Kidney (tissue), 14 donors: ENCODE measurements around the gene TMX3. TPM values are rescaled to one million over a fixed set of nuclear protein-coding genes. Genes with fewer than 3 reads are reported as not detected.

Experiments used
- DNase-seq, 5 donors: peaks; one replicate each; pipeline ENCODE4 v3.0.0-alpha.2; 2013 to 2020
- FAIRE-seq: peaks from 2 replicates; lab custom pipeline; 2012; peaks lifted over from hg19 to GRCh38; lab: Jason Lieb, UNC
- H3K27ac ChIP-seq, 2 donors: one replicate each; pipeline ENCODE4 v1.7.0; 2013; ENCODE audit warnings: low read depth in 2 of 2, low read length in 2 of 2, inconsistent platforms in 1 of 2
- H3K27me3 ChIP-seq: one replicate; pipeline ENCODE4 v1.7.1; 2013; ENCODE audit warnings: low read length, inconsistent platforms; ENCODE audit not compliant: control insufficient read depth, insufficient read depth
- H3K36me3 ChIP-seq, 3 donors: one replicate each; pipeline versions ENCODE4 v1.7.0 to v1.7.1; 2013; ENCODE audit warnings: low read length in 3 of 3, control low read depth in 1 of 3, inconsistent platforms in 1 of 3; ENCODE audit not compliant: insufficient read depth in 3 of 3, control insufficient read depth in 2 of 3
- H3K4me1 ChIP-seq, 3 donors: one replicate each; pipeline versions ENCODE4 v1.7.0 to v1.7.1; 2013; ENCODE audit warnings: low read length in 3 of 3, inconsistent platforms in 1 of 3, low read depth in 1 of 3; ENCODE audit not compliant: control insufficient read depth in 2 of 3, insufficient read depth in 2 of 3
- H3K4me3 ChIP-seq, 3 donors: one replicate each; pipeline versions ENCODE4 v1.7.0 to v1.8.1; 2013; ENCODE audit warnings: low read length in 3 of 3, control low read depth in 1 of 3, inconsistent platforms in 1 of 3
- H3K9ac ChIP-seq, 3 donors: one replicate each; pipeline versions ENCODE4 v1.7.0 to v1.7.1; 2013; ENCODE audit warnings: low read length in 3 of 3, control low read depth in 1 of 3, inconsistent platforms in 1 of 3
- H3K9me3 ChIP-seq, 3 donors: one replicate each; pipeline versions ENCODE4 v1.7.0 to v1.7.1; 2013; ENCODE audit warnings: low read length in 3 of 3, control low read depth in 1 of 3, inconsistent platforms in 1 of 3; ENCODE audit not compliant: control insufficient read depth in 2 of 3, insufficient read depth in 1 of 3
- intact Hi-C: fragments of 100-400 bp; cut with DNase I; formaldehyde crosslinking; loops from one replicate; pipeline ENCODE4 v1.11.1; 2022
- polyA plus RNA-seq: library from polyadenylated mRNA; stranded (reverse); fragments of 350-450 nt; fragmentation: Illumina TruSeq; extraction: RNeasy Lipid Tissue Mini Kit (QIAGEN cat#74804); gene quantifications from one replicate; pipeline ENCODE4 v1.2.3, GENCODE V29; 2014; ENCODE audit warnings: low read depth, low replicate concordance; ENCODE audit not compliant: insufficient read depth
- total RNA-seq: library from RNA; stranded (reverse); fragmentation: NEBNext Ultra II Directional; extraction: Animal tissue kit (Norgen Biotek cat#: 25700); gene quantifications from one replicate; pipeline ENCODE4 v1.2.1, GENCODE V29; 2021
- TF ChIP-seq, protein P1 (sequence below): IDR thresholded peaks from 3 replicates; pipeline ENCODE4 v1.5.1; 2012; ENCODE audit warnings: mild to moderate bottlenecking, moderate library complexity, borderline replicate concordance; ENCODE audit not compliant: insufficient read depth; ENCODE audit errors: extremely low read depth
- donor health status: control.
- donor health status: control.
- donor health status: control.
- donor health status: control.
- donor health status: control.
- donor health status: DM: yes; HTN: yes; CAD: no.
- donor health status: Normal renal cell carcinoma (clear cell type).

The TMX3 gene
- total and polyA plus RNA-seq, 2 donors from 2014 or later, result 14.4 to 52.7 TPM

DNA sequence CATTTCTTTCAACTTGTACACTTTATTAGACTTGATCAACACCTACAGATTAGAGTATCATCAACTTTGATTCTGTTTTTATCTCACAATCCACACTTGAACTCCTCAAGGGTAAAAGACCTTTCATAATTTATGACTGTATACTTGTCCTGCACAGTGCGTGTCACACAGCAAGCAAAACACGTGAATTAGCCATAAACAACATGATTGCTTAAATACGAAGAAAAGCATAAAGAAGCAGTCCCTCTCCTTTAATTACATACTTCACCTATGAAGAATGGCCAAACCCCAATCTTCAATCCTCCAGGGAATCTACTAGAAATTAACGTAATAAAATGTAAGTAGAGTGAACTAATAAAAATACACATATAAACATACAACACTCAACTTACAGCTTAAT lies 13.6 kb downstream of the TMX3 start:
- intact Hi-C loops, result no loop called here
- no peak overlapping the region for H3K4me3 ChIP-seq
- no peak for DNase-seq
- no peak overlapping the region for H3K27ac ChIP-seq
- no peaks in the 10 kb centered on the region for H3K27me3 ChIP-seq
- TF ChIP-seq, protein P1, sequence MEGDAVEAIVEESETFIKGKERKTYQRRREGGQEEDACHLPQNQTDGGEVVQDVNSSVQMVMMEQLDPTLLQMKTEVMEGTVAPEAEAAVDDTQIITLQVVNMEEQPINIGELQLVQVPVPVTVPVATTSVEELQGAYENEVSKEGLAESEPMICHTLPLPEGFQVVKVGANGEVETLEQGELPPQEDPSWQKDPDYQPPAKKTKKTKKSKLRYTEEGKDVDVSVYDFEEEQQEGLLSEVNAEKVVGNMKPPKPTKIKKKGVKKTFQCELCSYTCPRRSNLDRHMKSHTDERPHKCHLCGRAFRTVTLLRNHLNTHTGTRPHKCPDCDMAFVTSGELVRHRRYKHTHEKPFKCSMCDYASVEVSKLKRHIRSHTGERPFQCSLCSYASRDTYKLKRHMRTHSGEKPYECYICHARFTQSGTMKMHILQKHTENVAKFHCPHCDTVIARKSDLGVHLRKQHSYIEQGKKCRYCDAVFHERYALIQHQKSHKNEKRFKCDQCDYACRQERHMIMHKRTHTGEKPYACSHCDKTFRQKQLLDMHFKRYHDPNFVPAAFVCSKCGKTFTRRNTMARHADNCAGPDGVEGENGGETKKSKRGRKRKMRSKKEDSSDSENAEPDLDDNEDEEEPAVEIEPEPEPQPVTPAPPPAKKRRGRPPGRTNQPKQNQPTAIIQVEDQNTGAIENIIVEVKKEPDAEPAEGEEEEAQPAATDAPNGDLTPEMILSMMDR, result no peak
- no peaks in the 10 kb centered on the region for H3K4me1 ChIP-seq
- H3K36me3 ChIP-seq, result no peaks in the 10 kb centered on the region
- no peak overlapping the region for H3K9ac ChIP-seq
- no peaks in the 10 kb centered on the region for H3K9me3 ChIP-seq
- no peak for FAIRE-seq

DNA sequence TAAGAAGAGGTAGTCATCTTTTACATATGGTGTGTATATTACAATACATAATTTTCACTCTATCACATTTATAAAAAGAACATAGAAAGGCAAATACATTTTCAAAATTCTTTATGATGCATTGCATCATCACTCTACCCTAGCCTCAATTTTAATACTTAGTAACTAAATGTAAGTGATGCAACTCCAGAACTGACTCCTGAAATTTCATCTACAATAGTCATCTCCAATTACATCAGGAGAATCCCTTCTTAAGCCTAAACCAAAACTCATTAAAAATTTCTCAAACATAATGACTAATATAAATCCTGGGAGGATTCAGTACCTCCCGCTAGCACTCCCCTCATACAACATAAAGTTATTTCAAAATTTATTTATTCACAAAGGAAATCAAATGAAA lies 15.9 kb downstream of the TMX3 start:
- FAIRE-seq, result no peak
- H3K27ac ChIP-seq, result no peak overlapping the region
- intact Hi-C loops, result no loop called here

DNA sequence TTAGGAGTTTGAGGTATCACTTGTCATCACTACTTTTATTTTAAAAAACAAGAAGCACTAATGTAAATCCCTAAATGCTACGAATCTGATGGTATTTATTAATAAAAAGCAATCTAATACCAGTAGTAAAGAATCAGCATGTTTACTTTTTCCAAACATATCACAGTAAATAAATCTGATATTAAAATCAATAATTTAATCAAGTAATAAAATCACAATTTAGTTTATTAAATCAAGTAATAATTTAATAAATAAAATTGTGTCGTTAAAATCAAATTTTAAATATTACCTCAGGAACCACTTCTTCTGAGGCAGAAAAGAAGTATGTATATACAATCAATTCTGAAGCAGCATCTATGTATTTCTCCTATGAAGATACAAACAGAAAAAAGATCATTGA lies 18.0 kb downstream of the TMX3 start:
- Histone ChIP-seq H3K36me3 (peaks cover 7 to 20% (median 12%) of the 10 kb centered on the region in 3 donors), H3K4me1 (no peaks in the 10 kb centered on the region), H3K9ac (no peak overlapping the region), H3K9me3 (peaks cover 0 to 5% (median 0%) of the 10 kb centered on the region in 3 donors), H3K27me3 (no peaks in the 10 kb centered on the region), H3K27ac (no peak overlapping the region), H3K4me3 (no peak overlapping the region)
- peak; percentile 62 for FAIRE-seq
- intact Hi-C loops, result no loop called here
- DNase-seq, result no peak
- TF ChIP-seq, protein P1, result no peak

More for the DNA sequence above, 15.9 kb downstream of the TMX3 start:
- Histone ChIP-seq H3K36me3 (peaks cover 6 to 13% (median 7%) of the 10 kb centered on the region in 3 donors), H3K9ac (no peak overlapping the region), H3K27me3 (no peaks in the 10 kb centered on the region), H3K4me1 (no peaks in the 10 kb centered on the region), H3K4me3 (no peak overlapping the region), H3K9me3 (peaks cover 0 to 2% (median 0%) of the 10 kb centered on the region in 3 donors)
- DNase-seq, result no peak
- TF ChIP-seq, protein P1, result no peak

DNA sequence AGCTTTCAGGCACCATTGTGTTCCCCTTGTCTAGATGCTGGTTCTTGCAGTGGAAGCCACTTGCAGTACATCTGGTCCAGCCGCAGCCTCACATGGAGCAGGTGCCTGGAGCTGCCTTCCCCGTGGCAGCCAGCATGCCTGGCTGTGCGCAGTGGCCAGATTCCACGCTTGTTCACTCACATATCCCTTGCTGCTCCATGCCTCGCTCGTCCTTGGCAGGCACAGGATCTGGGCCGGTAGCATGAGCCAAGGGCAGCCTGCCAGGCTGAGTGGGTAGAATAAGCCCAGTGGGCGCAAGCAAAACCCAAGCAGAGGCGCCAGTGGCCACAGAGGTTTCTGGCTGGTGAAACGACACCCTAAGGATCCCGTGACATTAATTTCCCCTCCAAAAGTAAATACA lies 20.6 kb downstream of the TMX3 start:
- Histone ChIP-seq H3K27me3 (no peaks in the 10 kb centered on the region), H3K9me3 (peaks cover 0 to 5% (median 0%) of the 10 kb centered on the region in 3 donors), H3K4me3 (no peak overlapping the region), H3K27ac (no peak overlapping the region), H3K36me3 (peaks cover 7 to 20% (median 16%) of the 10 kb centered on the region in 3 donors), H3K4me1 (no peaks in the 10 kb centered on the region), H3K9ac (no peak overlapping the region)
- peak in 1 of 5 donors; percentile 54 for DNase-seq
- TF ChIP-seq, protein P1, result no peak
- FAIRE-seq, result no peak
- intact Hi-C loops, result no loop called here
